ENCODE data around the gene KCNJ14.

KCNJ14 gene

GRCh38 chr19:48510421-48511268 lies 55.3 kb downstream of the KCNJ14 start:
- DNase-seq, result peak in 1 of 2 donors; percentile 24

DNA sequence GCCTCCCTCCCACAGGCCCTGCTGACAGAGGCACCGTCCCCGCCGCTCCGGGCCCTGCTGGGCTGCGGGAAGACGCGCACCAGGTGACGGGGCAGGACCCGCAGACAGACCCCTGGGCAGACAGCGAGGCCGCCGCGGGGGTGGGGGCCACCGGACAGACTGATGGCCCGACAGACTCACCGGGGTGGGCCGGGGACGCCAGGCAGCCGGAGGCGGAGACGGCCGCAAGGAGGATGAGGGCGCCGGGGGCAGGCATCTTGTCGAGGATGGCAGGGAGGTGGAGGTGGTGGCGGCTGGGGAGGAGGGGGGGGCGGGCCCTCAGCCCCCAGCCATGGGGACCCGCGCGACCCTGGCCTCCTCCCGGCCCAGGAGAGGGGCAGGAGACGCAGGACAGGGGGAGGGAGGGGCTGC lies 56.0 kb downstream of the KCNJ14 start:
- DNase-seq, result no peak

DNA sequence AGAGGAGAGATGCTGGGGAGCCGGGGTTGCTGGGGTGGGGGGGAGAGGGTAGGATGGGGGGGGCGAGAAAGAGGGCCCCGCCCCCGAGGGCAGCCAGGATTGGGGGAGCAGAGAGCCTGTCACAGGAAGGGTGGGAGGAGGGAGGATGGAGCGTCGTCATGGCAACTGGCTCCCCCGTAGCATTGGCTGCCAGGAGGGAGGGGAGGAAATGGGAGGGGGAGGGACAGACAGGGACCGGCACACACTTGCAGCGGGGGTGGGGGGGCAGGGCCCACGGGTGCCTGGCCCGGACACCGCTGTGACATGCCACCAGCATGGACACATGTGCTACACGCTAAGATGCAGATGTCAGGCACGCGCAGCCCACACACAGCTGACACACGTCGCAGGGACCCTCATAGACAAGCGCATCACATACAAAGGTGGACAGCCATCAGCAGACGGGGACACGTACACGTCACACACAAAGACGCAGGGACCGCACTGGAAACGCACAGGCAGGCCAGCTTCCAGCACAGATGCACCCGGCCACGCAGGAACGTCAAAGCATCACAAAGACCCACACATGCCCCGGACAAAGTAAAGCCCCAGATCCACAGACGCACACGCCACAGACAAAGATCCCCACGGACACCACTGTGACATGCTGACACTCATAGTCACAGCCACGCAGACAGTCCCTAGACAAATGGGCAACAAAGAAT lies 56.6 kb downstream of the KCNJ14 start, which contains the start of gene LMTK3:
Gene LMTK3, minus strand, starts transcription at position 36 of the 704 bp plus-strand sequence. CDS start 259 bp downstream, outside the sequence.
- DNase-seq, result no peak

- no peak for DNase-seq
Measured at GRCh38 chr19:48512504-48513288, 57.3 kb downstream of the KCNJ14 start.

- DNase-seq, result no peak
Measured at GRCh38 chr19:48513289-48514122, 58.1 kb downstream of the KCNJ14 start.

- DNase-seq, result no peak
Measured at GRCh38 chr19:48514123-48514458, 58.7 kb downstream of the KCNJ14 start.

DNA sequence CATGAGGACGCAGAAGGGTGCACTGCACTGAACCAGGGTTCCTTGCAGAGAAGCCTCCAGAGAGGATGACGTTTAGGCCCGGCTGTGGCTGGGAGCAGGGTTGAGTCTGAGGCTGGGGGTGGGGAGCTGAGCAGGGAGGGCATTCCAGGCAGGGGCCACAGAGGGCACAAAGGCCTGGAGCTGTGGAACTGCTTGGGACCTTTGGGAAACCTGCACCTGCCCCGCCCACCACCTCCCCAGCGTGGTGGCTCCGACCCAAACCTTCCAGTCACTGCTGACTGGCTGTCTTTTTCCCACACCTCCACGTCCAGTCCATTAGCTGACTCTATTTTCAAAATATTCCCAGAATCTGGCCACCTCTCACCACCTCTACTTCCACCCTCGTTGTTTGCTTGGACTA lies 61.2 kb downstream of the KCNJ14 start:
- no peak for DNase-seq

All from bone marrow (tissue), 2 donors.